ENCODE measurements around the gene RGS19.

DNA sequence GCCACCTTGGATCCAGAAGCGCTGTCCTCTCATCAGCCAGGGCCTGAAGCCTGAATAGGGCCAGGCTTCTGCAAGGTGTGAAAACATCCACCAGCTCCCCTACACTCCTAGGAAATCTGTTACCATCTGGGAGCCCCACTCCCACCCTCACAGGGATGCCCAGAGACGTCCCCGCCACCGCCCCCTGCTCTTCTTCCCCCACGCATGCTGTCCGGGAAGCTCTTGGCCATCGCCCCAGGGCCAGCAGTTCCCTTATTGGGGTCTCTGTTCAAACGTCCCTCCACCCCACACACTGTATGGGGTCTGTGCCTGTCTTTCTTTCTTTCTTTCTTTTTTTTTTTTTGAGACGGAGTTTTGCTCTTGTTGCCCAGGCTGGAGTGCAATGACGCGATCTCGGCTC, 3.8 kb downstream of the RGS19 start:
- TF ChIP-seq POLR2A (IDR thresholded peaks at IDR 0.05) = no peak
- no peak for TF ChIP-seq CTCF (IDR thresholded peaks at IDR 0.05)
